BLaER1 (cell line): ENCODE results near the gene TRAM2.
"Not testable (repeated sequence)": the region's sequence is repeated elsewhere in the genome, so short reads cannot be mapped to it uniquely, and the experiment has no call there.

Experiments used
- H3K27ac ChIP-seq: shearing (Covaris generic); formaldehyde crosslinking; 2 replicates; pipeline ENCODE4 v1.8.1; 2022
- H3K27me3 ChIP-seq: shearing (Covaris generic); formaldehyde crosslinking; 2 replicates; pipeline ENCODE4 v1.8.1; 2022
- H3K36me3 ChIP-seq: shearing (Covaris generic); formaldehyde crosslinking; 2 replicates; pipeline ENCODE4 v1.8.1; 2022
- H3K4me1 ChIP-seq: shearing (Covaris generic); formaldehyde crosslinking; 2 replicates; pipeline ENCODE4 v1.8.1; 2022
- H3K4me2 ChIP-seq: shearing (Covaris generic); formaldehyde crosslinking; 2 replicates; pipeline ENCODE4 v1.8.1; 2022
- H3K4me3 ChIP-seq: shearing (Covaris generic); formaldehyde crosslinking; 2 replicates; pipeline ENCODE4 v1.8.1; 2022
- H3K9ac ChIP-seq: shearing (Covaris generic); formaldehyde crosslinking; 2 replicates; pipeline ENCODE4 v1.8.1; 2022
- H3K9me3 ChIP-seq: shearing (Covaris generic); formaldehyde crosslinking; 2 replicates; pipeline ENCODE4 v1.8.1; 2022
- H4K20me1 ChIP-seq: shearing (Covaris generic); formaldehyde crosslinking; 2 replicates; pipeline ENCODE4 v1.8.1; 2022
- Cebpa-rat ChIP-seq: shearing (Covaris generic); IDR thresholded peaks from 2 replicates; pipeline ENCODE4 v1.8.1; 2022

The TRAM2 gene

GRCh38 chr6:52491203-52492069 is 85.4 kb downstream of the TRAM2 start:
- H3K4me3 ChIP-seq: 0 out of 2 replicates have a peak overlapping the region, but pooled peaks have one; percentile 35
- H3K27ac ChIP-seq: peak overlapping the region; percentile 86
- H3K4me2 ChIP-seq: peak overlapping the region; percentile 78

GRCh38 chr6:52489881-52490280 is 87.0 kb downstream of the TRAM2 start:
- Histone ChIP-seq H3K4me2 (peak overlapping the region; percentile 78), H3K4me3 (peak overlapping the region; percentile 35; the same call in 1 of the 2 replicates), H3K9me3 (peaks cover 10% of the 10 kb centered on the region), H3K4me1 (peaks cover 86% of the 10 kb centered on the region), H3K27me3 (no peaks in the 10 kb centered on the region), H3K9ac (peak overlapping the region; percentile 54; the same call in 1 of the 2 replicates), H3K27ac (peak overlapping the region; percentile 86), H3K36me3 (peaks cover 18% of the 10 kb centered on the region; the same call in 1 of the 2 replicates), H4K20me1 (no peaks in the 10 kb centered on the region)
- no peak for TF ChIP-seq Cebpa-rat

More at GRCh38 chr6:52491203-52492069, 85.4 kb downstream of the TRAM2 start:
- H4K20me1 ChIP-seq: no peaks in the 10 kb centered on the region
- peaks cover 95% of the 10 kb centered on the region for H3K4me1 ChIP-seq
- H3K9me3 ChIP-seq: no peaks in the 10 kb centered on the region; the same call in 1 of the 2 replicates
- no peak for TF ChIP-seq Cebpa-rat
- peak overlapping the region; percentile 54 for H3K9ac ChIP-seq
- peaks cover 18% of the 10 kb centered on the region; the same call in 1 of the 2 replicates for H3K36me3 ChIP-seq
- no peaks in the 10 kb centered on the region for H3K27me3 ChIP-seq

GRCh38 chr6:52483671-52484003 is 93.2 kb downstream of the TRAM2 start:
- H3K36me3 ChIP-seq: peaks cover 41% of the 10 kb centered on the region
- TF ChIP-seq Cebpa-rat: no peak
- no peaks in the 10 kb centered on the region for H3K27me3 ChIP-seq
- peaks cover 40% of the 10 kb centered on the region for H3K9me3 ChIP-seq
- peaks cover 26% of the 10 kb centered on the region for H3K4me1 ChIP-seq
- H3K27ac ChIP-seq: no peak overlapping the region
- no peak overlapping the region for H3K9ac ChIP-seq
- no peak overlapping the region for H3K4me3 ChIP-seq
- no peaks in the 10 kb centered on the region for H4K20me1 ChIP-seq
- no peak overlapping the region for H3K4me2 ChIP-seq

- Histone ChIP-seq H3K27ac (no peak overlapping the region), H3K9me3 (peaks cover 43% of the 10 kb centered on the region), H3K4me1 (peaks cover 21% of the 10 kb centered on the region), H3K27me3 (no peaks in the 10 kb centered on the region), H3K9ac (no peak overlapping the region), H3K4me2 (no peak overlapping the region), H4K20me1 (no peaks in the 10 kb centered on the region), H3K36me3 (peaks cover 41% of the 10 kb centered on the region), H3K4me3 (no peak overlapping the region)
- no peak for TF ChIP-seq Cebpa-rat
Observed at GRCh38 chr6:52482903-52483670, 93.8 kb downstream of the TRAM2 start.

GRCh38 chr6:52475307-52475706 is 101.6 kb downstream of the TRAM2 start:
- Histone ChIP-seq H3K27me3 (no peaks in the 10 kb centered on the region), H3K4me1 (no peaks in the 10 kb centered on the region), H3K4me3 (no peak overlapping the region), H3K36me3 (peaks cover 12% of the 10 kb centered on the region), H3K9me3 (peaks cover 16% of the 10 kb centered on the region), H3K27ac (no peak overlapping the region), H3K9ac (no peak overlapping the region), H3K4me2 (no peak overlapping the region), H4K20me1 (no peaks in the 10 kb centered on the region)
- TF ChIP-seq Cebpa-rat: no peak

- Histone ChIP-seq H4K20me1 (no peaks in the 10 kb centered on the region), H3K4me3 (no peak overlapping the region), H3K9ac (no peak overlapping the region), H3K9me3 (peaks cover 8% of the 10 kb centered on the region; the same call in 1 of the 2 replicates), H3K4me2 (no peak overlapping the region), H3K36me3 (peaks cover 3% of the 10 kb centered on the region; the same call in 1 of the 2 replicates), H3K27ac (no peak overlapping the region), H3K4me1 (no peaks in the 10 kb centered on the region), H3K27me3 (no peaks in the 10 kb centered on the region)
- TF ChIP-seq Cebpa-rat: no peak
Observed at GRCh38 chr6:52474173-52474572, 102.7 kb downstream of the TRAM2 start.

- H3K27me3 ChIP-seq, H3K9me3 ChIP-seq, H4K20me1 ChIP-seq, H3K9ac ChIP-seq, H3K4me2 ChIP-seq, H3K4me1 ChIP-seq, H3K27ac ChIP-seq, H3K4me3 ChIP-seq, H3K36me3 ChIP-seq: not testable (repeated sequence)
Observed at GRCh38 chr6:52461194-52461593, 115.7 kb downstream of the TRAM2 start.

GRCh38 chr6:52457096-52457495 is 119.8 kb downstream of the TRAM2 start:
- Histone ChIP-seq H3K4me1 (no peaks in the 10 kb centered on the region), H4K20me1 (no peaks in the 10 kb centered on the region), H3K9ac (no peak overlapping the region), H3K27me3 (no peaks in the 10 kb centered on the region), H3K27ac (no peak overlapping the region), H3K4me2 (no peak overlapping the region), H3K36me3 (peaks cover 22% of the 10 kb centered on the region), H3K4me3 (no peak overlapping the region), H3K9me3 (peaks cover 5% of the 10 kb centered on the region)
- TF ChIP-seq Cebpa-rat: no peak

- no peak for TF ChIP-seq Cebpa-rat
Observed at GRCh38 chr6:52454556-52454955, 122.3 kb downstream of the TRAM2 start.

More at GRCh38 chr6:52454556-52454955, 122.3 kb downstream of the TRAM2 start:
- Histone ChIP-seq H4K20me1 (no peaks in the 10 kb centered on the region), H3K27me3 (no peaks in the 10 kb centered on the region), H3K9ac (no peak overlapping the region), H3K9me3 (peaks cover 22% of the 10 kb centered on the region), H3K27ac (no peak overlapping the region), H3K4me2 (no peak overlapping the region), H3K36me3 (peaks cover 29% of the 10 kb centered on the region), H3K4me3 (no peak overlapping the region), H3K4me1 (no peaks in the 10 kb centered on the region)
